Spleen (tissue), 11 donors: ENCODE data around the gene TTC32. TPM values are rescaled to one million over a fixed set of nuclear protein-coding genes. Genes with fewer than 3 reads are reported as not detected.

ENCODE experiments used
- DNase-seq: peaks from one replicate; pipeline ENCODE4 v3.0.0-alpha.2; 2020
- H3K27ac ChIP-seq, 8 donors: fragments of 200-600 bp; sonication (generic) in 7 of 8; 1 replicate in 4 of 8; 2 replicates in 4 of 8; pipeline versions ENCODE4 v1.5.0 to v1.8.0; 2016 to 2021; ENCODE audit warnings: inconsistent platforms in 4 of 8, mild to moderate bottlenecking in 4 of 8, moderate library complexity in 1 of 8
- H3K27me3 ChIP-seq, 7 donors: fragments of 200-600 bp; sonication (generic) in 6 of 7; replicated peaks in 1 of 7; 1 replicate in 4 of 7; 2 replicates in 3 of 7; pipeline versions ENCODE4 v1.5.0 to v1.8.0; 2016 to 2021; ENCODE audit warnings: inconsistent platforms in 3 of 7, mild to moderate bottlenecking in 1 of 7
- H3K36me3 ChIP-seq, 6 donors: fragments of 200-600 bp; sonication (generic) in 5 of 6; 1 replicate in 4 of 6; 2 replicates in 2 of 6; pipeline versions ENCODE4 v1.5.0 to v1.8.0; 2016 to 2021; ENCODE audit warnings: inconsistent platforms in 2 of 6
- H3K4me1 ChIP-seq, 6 donors: fragments of 200-600 bp; sonication (generic) in 5 of 6; 1 replicate in 3 of 6; 2 replicates in 3 of 6; pipeline versions ENCODE4 v1.5.0 to v1.8.0; 2016 to 2021; ENCODE audit warnings: inconsistent platforms in 3 of 6
- H3K4me3 ChIP-seq, 8 donors: fragments of 200-600 bp; sonication (generic) in 7 of 8; 1 replicate in 4 of 8; 2 replicates in 4 of 8; pipeline versions ENCODE4 v1.5.0 to v1.8.0; 2016 to 2021; ENCODE audit warnings: inconsistent platforms in 4 of 8, mild to moderate bottlenecking in 4 of 8, moderate library complexity in 2 of 8
- H3K9me3 ChIP-seq, 8 donors: fragments of 200-600 bp; sonication (generic) in 7 of 8; 1 replicate in 4 of 8; 2 replicates in 4 of 8; pipeline versions ENCODE4 v1.5.0 to v1.8.0; 2016 to 2021; ENCODE audit warnings: inconsistent platforms in 4 of 8
- POLR2A ChIP-seq, 3 donors: fragments of 450-650 bp; IDR thresholded peaks; one replicate each; pipeline ENCODE4 v1.5.1; 2017; ENCODE audit warnings: antibody characterized with exemption in 3 of 3, mild to moderate bottlenecking in 1 of 3
- POLR2AphosphoS5 ChIP-seq, 3 donors: sonication (generic); formaldehyde crosslinking; IDR thresholded peaks; one replicate each; pipeline ENCODE4 v1.5.1; 2017; ENCODE audit warnings: antibody characterized with exemption in 3 of 3
- WGBS, 5 donors: extraction: QIAGEN DNeasy Blood & Tissue Kit in 3 of 5; methylation state at CpG; one replicate each; pipeline versions ENCODE4 v1.1.5 to v1.1.7; 2013 to 2018; 5-methylcytosine and 5-hydroxymethylcytosine counted together
- intact Hi-C: fragments of 100-400 bp; cut with DNase I; formaldehyde crosslinking; loops from one replicate; pipeline ENCODE4 v1.15.0; 2023; ENCODE audit warnings: low total_unique reads
- polyA plus RNA-seq, 3 donors: library from polyadenylated mRNA; stranded (reverse); fragments of 200-250 nt; gene quantifications; one replicate each; pipeline ENCODE4 v1.2.1, GENCODE V29; 2013
- total RNA-seq, 7 donors: library from RNA; depleted of rRNA in 3 of 7; stranded (reverse); fragments of >200 nt in 3 of 7; fragmentation: NEBNext Ultra II Directional in 4 of 7; extraction: Animal tissue kit (Norgen Biotek cat#: 25700) in 4 of 7; gene quantifications; one replicate each; pipeline versions ENCODE4 v1.1.0 to v1.2.1, GENCODE V29; 2016 to 2021
- TF ChIP-seq, protein P1 (sequence below), 11 experiments: fragments of 200-600 bp in 7 of 11; fragments of 450-650 bp in 4 of 11; sonication (generic) in 4 of 11; IDR thresholded peaks in 8 of 11; conservative IDR thresholded peaks in 3 of 11; 1 replicate in 7 of 11; 2 replicates in 4 of 11; pipeline versions ENCODE4 v1.4.0 to v1.8.0; 2016 to 2021; ENCODE audit warnings: antibody characterized with exemption in 11 of 11, inconsistent platforms in 4 of 11, mild to moderate bottlenecking in 1 of 11
- donor health status: healthy with polysubstance abuse.
- donor health status: DM: no; HTN: no; CAD: no; lungs with moderate emphysema.
- donor health status: DM: no; HTN: no; CAD: no.
- donor health status: Bipolar disorder and iron deficiency.
- donor health status: healthy.
- donor health status: DM: no; HTN: no; CAD: no.
- donor health status: DM: yes; HTN: yes; CAD: no.

Gene TTC32
- total and polyA plus RNA-seq, 10 donors, result 17.7 to 47.6 (median 24.9) TPM

DNA sequence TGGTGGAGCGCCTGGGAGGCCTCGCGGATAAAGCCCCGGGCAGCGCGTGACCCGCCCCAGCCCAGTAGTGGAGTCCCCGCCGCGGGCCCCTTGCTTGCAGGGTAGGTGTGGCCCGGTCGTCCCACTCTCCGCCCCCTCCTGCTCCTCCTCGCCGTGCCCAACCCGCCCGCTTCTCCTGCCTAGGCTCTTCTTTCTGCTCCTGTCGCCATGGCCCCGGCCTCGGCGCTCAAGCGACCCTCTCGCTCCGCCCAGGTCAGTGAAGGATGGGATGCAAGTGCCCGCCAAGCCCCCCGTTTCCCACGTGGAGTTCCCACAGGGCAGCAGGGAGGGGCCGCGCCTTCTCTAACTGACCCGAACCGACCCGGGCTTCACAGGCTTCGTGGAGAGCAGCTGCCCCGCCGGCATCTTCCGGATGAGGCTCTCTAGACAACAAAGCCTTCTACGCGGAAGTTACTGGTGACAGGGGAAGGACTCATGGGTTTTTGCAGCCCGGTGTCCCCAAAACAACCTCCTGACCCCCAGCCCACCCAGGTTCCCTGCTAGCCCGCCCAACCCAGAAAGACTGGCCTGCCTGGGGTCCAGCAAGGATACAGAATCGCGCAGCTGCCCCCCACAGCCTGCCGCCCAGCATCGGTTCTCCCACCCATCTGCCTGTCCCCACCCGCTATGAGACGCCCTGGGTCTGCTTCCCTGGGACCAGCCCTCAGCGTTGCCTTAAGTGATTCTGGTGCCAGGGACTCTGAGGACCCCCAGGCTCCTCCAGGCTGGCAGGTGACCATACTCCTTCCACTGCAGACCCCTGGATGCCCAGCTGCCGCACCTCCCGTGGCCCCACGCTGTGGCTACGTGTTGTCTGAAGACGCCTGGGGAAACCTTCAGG, 32.8 kb downstream of the TTC32 start:
- Histone ChIP-seq H3K4me3 (peak overlapping the region; percentile 33 to 72 (median 49)), H3K36me3 (peaks cover 0 to 10% (median 0%) of the 10 kb centered on the region in 6 donors), H3K27ac (peak overlapping the region; percentile 27 to 82 (median 60)), H3K9me3 (no peaks in the 10 kb centered on the region), H3K4me1 (peaks cover 3 to 25% (median 16%) of the 10 kb centered on the region in 6 donors), H3K27me3 (peaks cover 0 to 12% (median 0%) of the 10 kb centered on the region in 7 donors)
- intact Hi-C loops, result loop anchor here (10.0 kb wide), 2 partner anchors 494 to 524 kb away; no protein-coding TSS in a partner anchor
- 20 to 33% (median 20%) methylated on average over 29 to 52 of the region's 52 CpGs for WGBS, 5 donors
- DNase-seq, result peak; percentile 93
- peak in 1 of 3 donors; percentile 23 for TF ChIP-seq POLR2A (IDR thresholded peaks at IDR 0.05)
- TF ChIP-seq, protein P1, sequence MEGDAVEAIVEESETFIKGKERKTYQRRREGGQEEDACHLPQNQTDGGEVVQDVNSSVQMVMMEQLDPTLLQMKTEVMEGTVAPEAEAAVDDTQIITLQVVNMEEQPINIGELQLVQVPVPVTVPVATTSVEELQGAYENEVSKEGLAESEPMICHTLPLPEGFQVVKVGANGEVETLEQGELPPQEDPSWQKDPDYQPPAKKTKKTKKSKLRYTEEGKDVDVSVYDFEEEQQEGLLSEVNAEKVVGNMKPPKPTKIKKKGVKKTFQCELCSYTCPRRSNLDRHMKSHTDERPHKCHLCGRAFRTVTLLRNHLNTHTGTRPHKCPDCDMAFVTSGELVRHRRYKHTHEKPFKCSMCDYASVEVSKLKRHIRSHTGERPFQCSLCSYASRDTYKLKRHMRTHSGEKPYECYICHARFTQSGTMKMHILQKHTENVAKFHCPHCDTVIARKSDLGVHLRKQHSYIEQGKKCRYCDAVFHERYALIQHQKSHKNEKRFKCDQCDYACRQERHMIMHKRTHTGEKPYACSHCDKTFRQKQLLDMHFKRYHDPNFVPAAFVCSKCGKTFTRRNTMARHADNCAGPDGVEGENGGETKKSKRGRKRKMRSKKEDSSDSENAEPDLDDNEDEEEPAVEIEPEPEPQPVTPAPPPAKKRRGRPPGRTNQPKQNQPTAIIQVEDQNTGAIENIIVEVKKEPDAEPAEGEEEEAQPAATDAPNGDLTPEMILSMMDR (IDR thresholded peaks at IDR 0.05 in 8 of 11, conservative IDR thresholded peaks at IDR 0.05 in 3 of 11), result no peak
- TF ChIP-seq POLR2AphosphoS5 (IDR thresholded peaks at IDR 0.05), result peak; percentile 23 to 76 (median 57)

- Histone ChIP-seq H3K4me3 (peak overlapping the region; percentile 33 to 72 (median 49)), H3K9me3 (no peaks in the 10 kb centered on the region), H3K36me3 (peaks cover 0 to 6% (median 0%) of the 10 kb centered on the region in 6 donors), H3K27me3 (peaks cover 0 to 19% (median 0%) of the 10 kb centered on the region in 7 donors), H3K4me1 (peaks cover 7 to 32% (median 23%) of the 10 kb centered on the region in 6 donors), H3K27ac (peak overlapping the region in 7 of 8 donors; percentile 27 to 82 (median 61))
- 66 to 69% (median 68%) methylated on average over 7 of the region's 7 CpGs for WGBS, 5 donors
- no peak for DNase-seq
- TF ChIP-seq POLR2AphosphoS5 (IDR thresholded peaks at IDR 0.05), result no peak
- TF ChIP-seq, protein P1 (IDR thresholded peaks at IDR 0.05 in 8 of 11, conservative IDR thresholded peaks at IDR 0.05 in 3 of 11), result no peak
- no peak for TF ChIP-seq POLR2A (IDR thresholded peaks at IDR 0.05)
- intact Hi-C loops, result loop anchor here (10.0 kb wide), 2 partner anchors 493 to 523 kb away; no protein-coding TSS in a partner anchor
Measured at GRCh38 chr2:19868224-19868623, 33.6 kb downstream of the TTC32 start.

GRCh38 chr2:19866771-19867170, 35.0 kb downstream of the TTC32 start:
- H3K27me3 ChIP-seq, result peaks cover 0 to 19% (median 0%) of the 10 kb centered on the region in 7 donors
- H3K4me1 ChIP-seq, result peaks cover 7 to 33% (median 23%) of the 10 kb centered on the region in 6 donors
- intact Hi-C loops, result loop anchor here (10.0 kb wide), 2 partner anchors 492 to 522 kb away; no protein-coding TSS in a partner anchor
- no peak overlapping the region for H3K4me3 ChIP-seq
- no peak overlapping the region for H3K27ac ChIP-seq
- H3K36me3 ChIP-seq, result no peaks in the 10 kb centered on the region
- no peaks in the 10 kb centered on the region for H3K9me3 ChIP-seq
- DNase-seq, result no peak
- WGBS, 5 donors, result 87 to 96% (median 88%) methylated on average over 2 of the region's 2 CpGs
- TF ChIP-seq POLR2A (IDR thresholded peaks at IDR 0.05), result no peak
- no peak for TF ChIP-seq POLR2AphosphoS5 (IDR thresholded peaks at IDR 0.05)
- TF ChIP-seq, protein P1 (IDR thresholded peaks at IDR 0.05 in 8 of 11, conservative IDR thresholded peaks at IDR 0.05 in 3 of 11), result no peak

- no peak for TF ChIP-seq POLR2AphosphoS5 (IDR thresholded peaks at IDR 0.05)
- Histone ChIP-seq H3K4me3 (no peak overlapping the region), H3K36me3 (no peaks in the 10 kb centered on the region), H3K27me3 (peaks cover 0 to 19% (median 0%) of the 10 kb centered on the region in 7 donors), H3K27ac (no peak overlapping the region), H3K9me3 (no peaks in the 10 kb centered on the region), H3K4me1 (peaks cover 7 to 33% (median 23%) of the 10 kb centered on the region in 6 donors)
- intact Hi-C loops, result loop anchor here (10.0 kb wide), 2 partner anchors 490 to 520 kb away; no protein-coding TSS in a partner anchor
- no peak for DNase-seq
- 75 to 86% (median 82%) methylated on average over 1 to 2 of the region's 2 CpGs for WGBS, 5 donors
Measured at GRCh38 chr2:19865151-19865550, 36.6 kb downstream of the TTC32 start.
